A673 (cell line): ENCODE results near the gene PLEKHA3. TPM values are rescaled to one million over a fixed set of nuclear protein-coding genes. Genes with fewer than 3 reads are reported as not detected.

Source experiments
- BruUV-seq: library from RNA; stranded (reverse); fragments of 400-500 nt; replicated peaks from 2 replicates; lab custom pipeline; 2021; lab: Mats Ljungman, UMichigan
- CTCF ChIA-PET: fragments of 300-600 bp; sonication (Branson Sonifier 250); formaldehyde crosslinking; loops from one replicate; lab custom pipeline; 2022; ENCODE audit warnings: antibody characterized with exemption; lab: Charles Lee
- POLR2A ChIA-PET: fragments of 300-600 bp; sonication (Branson Sonifier 250); formaldehyde crosslinking; loops from one replicate; lab custom pipeline; 2022; ENCODE audit warnings: antibody characterized with exemption; ENCODE audit not compliant: low non-redundant PET; lab: Charles Lee
- DNase-seq: peaks from one replicate; pipeline ENCODE4 v3.0.0-alpha.2; 2015; ENCODE audit warnings: low spot score
- H3K27ac ChIP-seq: fragments of 200-600 bp; sonication (generic); 2 replicates; pipeline ENCODE4 v1.5.1; 2016; ENCODE audit warnings: mixed run types, low read depth, mild to moderate bottlenecking, mixed read lengths, antibody characterized with exemption, low read length; ENCODE audit not compliant: poor library complexity, severe bottlenecking
- H3K27me3 ChIP-seq: fragments of 200-600 bp; sonication (generic); replicated peaks from 2 replicates; pipeline ENCODE4 v1.6.1; 2017; ENCODE audit warnings: mixed run types, low read depth, mild to moderate bottlenecking, mixed read lengths, antibody characterized with exemption, low read length; ENCODE audit not compliant: insufficient read depth, poor library complexity
- H3K36me3 ChIP-seq: fragments of 200-600 bp; sonication (generic); 2 replicates; pipeline ENCODE4 v1.6.1; 2016; ENCODE audit warnings: mixed run types, mild to moderate bottlenecking, mixed read lengths, antibody characterized with exemption, low read length; ENCODE audit not compliant: insufficient read depth, poor library complexity, severe bottlenecking
- H3K4me1 ChIP-seq: fragments of 200-600 bp; sonication (generic); 2 replicates; pipeline ENCODE4 v1.6.1; 2017; ENCODE audit warnings: mixed run types, mild to moderate bottlenecking, mixed read lengths, antibody characterized with exemption, low read length; ENCODE audit not compliant: insufficient read depth, poor library complexity, severe bottlenecking
- H3K4me3 ChIP-seq: fragments of 200-600 bp; sonication (generic); 2 replicates; pipeline ENCODE4 v1.5.1; 2016; ENCODE audit warnings: low read depth, mixed run types, mild to moderate bottlenecking, mixed read lengths, low read length; ENCODE audit not compliant: poor library complexity, severe bottlenecking
- H3K9me3 ChIP-seq: fragments of 200-600 bp; sonication (generic); 2 replicates; pipeline ENCODE4 v1.6.1; 2016; ENCODE audit warnings: mixed run types, low read depth, mild to moderate bottlenecking, mixed read lengths, antibody characterized with exemption, low read length; ENCODE audit not compliant: poor library complexity, severe bottlenecking
- CTCF ChIP-seq: fragments of 300-800, 200-600 bp; sonication (generic); conservative IDR thresholded peaks from 2 replicates; pipeline ENCODE4 v1.5.1; 2017; ENCODE audit warnings: low read depth, mild to moderate bottlenecking, antibody characterized with exemption, low read length, moderate library complexity, mixed read lengths
- EZH2 ChIP-seq: fragments of 200-600 bp; sonication (generic); IDR thresholded peaks from 2 replicates; pipeline ENCODE4 v1.6.1; 2017; ENCODE audit warnings: borderline replicate concordance, low read depth, mild to moderate bottlenecking, mixed read lengths, antibody characterized with exemption, low read length; ENCODE audit not compliant: poor library complexity, severe bottlenecking
- intact Hi-C: fragments of 100-400 bp; cut with micrococcal nuclease; formaldehyde crosslinking; loops from one replicate; pipeline ENCODE4 v1.10.0; 2022; ENCODE audit not compliant: unreplicated experiment
- total RNA-seq: library from RNA; stranded (reverse); gene quantifications from 2 replicates; pipeline ENCODE4 v1.2.3, GENCODE V29; 2021

Gene PLEKHA3
- total RNA-seq, 1 experiment from 2014 or later: 27.0 TPM

GRCh38 chr2:178531168-178531567, 50.9 kb downstream of the PLEKHA3 start:
- no peaks in the 10 kb centered on the region for H3K27me3 ChIP-seq
- intact Hi-C loops: no loop called here
- ChIA-PET CTCF (no interaction called here), POLR2A (no interaction called here)
- TF ChIP-seq EZH2 (no peak), CTCF (no peak)
- H3K4me3 ChIP-seq: no peak overlapping the region
- no peak overlapping the region for H3K27ac ChIP-seq
- H3K4me1 ChIP-seq: no peaks in the 10 kb centered on the region
- no peaks in the 10 kb centered on the region for H3K36me3 ChIP-seq
- BruUV-seq: no TSS peak
- H3K9me3 ChIP-seq: no peaks in the 10 kb centered on the region
- DNase-seq: no peak

- no TSS peak for BruUV-seq
- no peaks in the 10 kb centered on the region for H3K27me3 ChIP-seq
- intact Hi-C loops: no loop called here
- ChIA-PET POLR2A (no interaction called here), CTCF (no interaction called here)
- no peak overlapping the region for H3K4me3 ChIP-seq
- H3K9me3 ChIP-seq: no peaks in the 10 kb centered on the region
- no peak for TF ChIP-seq EZH2
- no peak for TF ChIP-seq CTCF
- no peak for DNase-seq
- H3K4me1 ChIP-seq: no peaks in the 10 kb centered on the region
- H3K36me3 ChIP-seq: no peaks in the 10 kb centered on the region
- H3K27ac ChIP-seq: no peak overlapping the region
These were observed 55.8 kb downstream of the PLEKHA3 start for GRCh38 chr2:178536037-178536436.

- ChIA-PET POLR2A (no interaction called here), CTCF (no interaction called here)
- Histone ChIP-seq H3K27ac (no peak overlapping the region), H3K9me3 (no peaks in the 10 kb centered on the region), H3K4me3 (no peak overlapping the region), H3K27me3 (no peaks in the 10 kb centered on the region), H3K36me3 (no peaks in the 10 kb centered on the region), H3K4me1 (no peaks in the 10 kb centered on the region)
- no peak for DNase-seq
- TF ChIP-seq EZH2 (no peak), CTCF (no peak)
- BruUV-seq: no TSS peak
- intact Hi-C loops: no loop called here
These were observed 61.9 kb downstream of the PLEKHA3 start for GRCh38 chr2:178542161-178542560.
